Activated CD4-positive, alpha-beta T cell treated with anti-CD3 and anti-CD28 coated beads, Interleukin-2, amount 50 U/mL, for 16 hours (primary cell): ENCODE data around the gene SETD2.
A peak's percentile ranks its signal among the peaks of the same experiment; 100 is the strongest.
"Not testable (repeated sequence)": the region's sequence is repeated elsewhere in the genome, so short reads cannot be mapped to it uniquely, and the experiment has no call there.

Source experiments
- DNase-seq: peaks from one replicate; pipeline ENCODE4 v3.0.0-alpha.2; 2020

The SETD2 gene, protein sequence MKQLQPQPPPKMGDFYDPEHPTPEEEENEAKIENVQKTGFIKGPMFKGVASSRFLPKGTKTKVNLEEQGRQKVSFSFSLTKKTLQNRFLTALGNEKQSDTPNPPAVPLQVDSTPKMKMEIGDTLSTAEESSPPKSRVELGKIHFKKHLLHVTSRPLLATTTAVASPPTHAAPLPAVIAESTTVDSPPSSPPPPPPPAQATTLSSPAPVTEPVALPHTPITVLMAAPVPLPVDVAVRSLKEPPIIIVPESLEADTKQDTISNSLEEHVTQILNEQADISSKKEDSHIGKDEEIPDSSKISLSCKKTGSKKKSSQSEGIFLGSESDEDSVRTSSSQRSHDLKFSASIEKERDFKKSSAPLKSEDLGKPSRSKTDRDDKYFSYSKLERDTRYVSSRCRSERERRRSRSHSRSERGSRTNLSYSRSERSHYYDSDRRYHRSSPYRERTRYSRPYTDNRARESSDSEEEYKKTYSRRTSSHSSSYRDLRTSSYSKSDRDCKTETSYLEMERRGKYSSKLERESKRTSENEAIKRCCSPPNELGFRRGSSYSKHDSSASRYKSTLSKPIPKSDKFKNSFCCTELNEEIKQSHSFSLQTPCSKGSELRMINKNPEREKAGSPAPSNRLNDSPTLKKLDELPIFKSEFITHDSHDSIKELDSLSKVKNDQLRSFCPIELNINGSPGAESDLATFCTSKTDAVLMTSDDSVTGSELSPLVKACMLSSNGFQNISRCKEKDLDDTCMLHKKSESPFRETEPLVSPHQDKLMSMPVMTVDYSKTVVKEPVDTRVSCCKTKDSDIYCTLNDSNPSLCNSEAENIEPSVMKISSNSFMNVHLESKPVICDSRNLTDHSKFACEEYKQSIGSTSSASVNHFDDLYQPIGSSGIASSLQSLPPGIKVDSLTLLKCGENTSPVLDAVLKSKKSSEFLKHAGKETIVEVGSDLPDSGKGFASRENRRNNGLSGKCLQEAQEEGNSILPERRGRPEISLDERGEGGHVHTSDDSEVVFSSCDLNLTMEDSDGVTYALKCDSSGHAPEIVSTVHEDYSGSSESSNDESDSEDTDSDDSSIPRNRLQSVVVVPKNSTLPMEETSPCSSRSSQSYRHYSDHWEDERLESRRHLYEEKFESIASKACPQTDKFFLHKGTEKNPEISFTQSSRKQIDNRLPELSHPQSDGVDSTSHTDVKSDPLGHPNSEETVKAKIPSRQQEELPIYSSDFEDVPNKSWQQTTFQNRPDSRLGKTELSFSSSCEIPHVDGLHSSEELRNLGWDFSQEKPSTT (N-terminal part only)

DNA sequence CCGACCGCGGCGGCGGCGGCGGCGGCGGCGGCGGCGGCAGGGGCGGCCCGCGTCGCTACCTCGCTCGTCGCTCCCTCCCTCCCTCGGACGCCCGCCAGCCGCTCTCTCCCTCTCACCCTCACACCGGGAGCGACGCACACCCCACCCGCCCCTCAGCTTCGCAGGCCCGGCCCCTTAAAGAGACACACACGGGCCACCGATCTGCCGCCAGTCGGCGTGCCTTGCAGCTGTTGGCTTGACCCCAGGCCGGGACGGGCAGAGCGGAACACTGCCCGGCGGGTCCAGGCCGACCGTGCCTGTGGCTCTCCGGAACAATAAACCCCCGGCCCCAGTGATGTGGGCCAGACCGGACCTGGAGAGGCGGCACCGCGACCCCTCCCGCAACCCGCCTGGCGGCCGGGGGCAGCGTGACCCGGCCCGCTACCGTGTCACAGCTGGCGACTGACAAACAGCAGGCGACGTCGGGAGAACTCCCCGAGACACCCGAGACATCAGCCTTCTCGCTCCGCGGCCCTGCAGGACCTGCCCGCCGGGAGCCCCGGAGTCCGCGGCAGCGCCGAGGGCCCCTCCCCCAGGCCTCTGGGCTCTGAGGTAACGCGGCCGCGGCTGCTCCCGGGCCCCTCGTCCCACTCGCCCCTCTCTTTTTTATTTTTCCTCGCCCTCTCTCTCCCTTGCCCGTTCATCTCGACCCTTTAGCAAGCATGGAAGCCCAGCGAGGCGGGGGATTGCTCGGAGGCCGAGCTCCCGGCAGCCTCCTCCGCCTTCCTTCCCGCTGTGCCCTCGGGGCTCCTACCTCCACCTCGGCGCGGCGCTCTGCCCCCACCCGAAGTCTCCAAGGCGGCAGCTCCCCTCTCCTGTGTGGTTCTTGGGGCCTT lies at the start of gene SETD2:
Gene SETD2 (minus strand): TSS at position 107 of the 875 bp plus-strand sequence. CDS start 189 bp downstream, outside the sequence.
- peak; percentile 93 for DNase-seq

DNA sequence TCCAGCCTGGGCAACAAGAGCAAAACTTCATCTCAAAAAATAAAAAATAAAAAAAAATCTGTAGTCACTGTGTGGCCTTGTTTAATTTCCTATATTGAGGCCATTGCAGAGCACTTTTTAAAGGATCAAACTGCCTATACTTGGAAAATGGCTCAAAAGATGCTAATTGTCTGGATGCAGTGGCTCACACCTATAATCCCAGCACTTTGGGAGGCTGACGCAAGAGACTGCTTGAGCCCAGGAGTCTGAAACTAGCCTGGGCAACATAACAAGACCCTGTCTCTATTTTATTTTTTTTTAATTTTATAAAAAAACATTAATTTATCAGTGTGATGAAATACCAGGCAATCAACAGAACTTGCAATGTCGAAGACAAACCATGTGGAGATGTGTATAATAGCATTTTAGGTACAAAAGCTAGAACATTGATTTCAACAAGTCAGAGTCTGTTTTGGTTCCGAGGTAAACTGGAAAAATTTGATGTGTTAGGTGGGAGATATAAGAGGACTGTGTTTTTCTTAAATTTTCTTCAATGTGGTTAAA lies 47.0 kb upstream of the SETD2 start:
- no peak for DNase-seq

DNA sequence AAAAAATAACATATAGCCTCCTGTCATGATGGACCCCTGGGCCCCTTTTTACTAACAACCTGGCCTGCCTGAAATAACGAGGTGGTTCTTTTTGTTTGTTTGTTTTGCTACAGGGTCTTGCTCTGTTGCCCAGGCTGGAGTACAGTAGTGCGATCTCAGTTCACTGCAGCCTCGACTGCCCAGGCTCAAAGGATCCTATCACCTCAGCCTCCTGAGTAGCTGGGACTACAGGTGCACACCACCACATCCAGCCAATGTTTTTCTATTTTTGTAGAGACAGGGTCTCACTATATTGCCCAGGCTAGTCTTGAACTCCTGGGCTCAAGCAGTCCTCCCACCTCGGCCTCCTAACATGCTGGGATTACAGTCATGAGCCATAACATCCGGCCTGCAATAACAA lies 42.1 kb upstream of the SETD2 start:
- not testable (repeated sequence) for DNase-seq

DNA sequence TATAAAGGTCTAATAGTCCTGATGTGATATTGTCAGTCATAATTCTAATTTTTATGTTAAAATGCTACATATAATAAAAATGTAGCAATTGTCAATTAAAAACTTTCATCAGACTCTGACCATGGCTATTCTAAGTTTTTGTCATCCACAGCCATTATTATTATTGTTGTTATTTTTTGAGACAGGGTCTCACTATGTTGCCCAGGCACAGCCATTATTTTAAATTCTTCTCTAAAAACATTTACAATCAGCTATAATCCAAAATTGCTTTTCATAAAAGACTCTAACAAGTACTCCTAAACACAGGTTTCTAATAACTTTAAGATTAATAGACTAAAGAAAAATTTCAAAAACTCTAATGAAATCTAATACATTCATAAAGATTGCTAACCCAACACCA lies 41.0 kb upstream of the SETD2 start:
- no peak for DNase-seq

DNA sequence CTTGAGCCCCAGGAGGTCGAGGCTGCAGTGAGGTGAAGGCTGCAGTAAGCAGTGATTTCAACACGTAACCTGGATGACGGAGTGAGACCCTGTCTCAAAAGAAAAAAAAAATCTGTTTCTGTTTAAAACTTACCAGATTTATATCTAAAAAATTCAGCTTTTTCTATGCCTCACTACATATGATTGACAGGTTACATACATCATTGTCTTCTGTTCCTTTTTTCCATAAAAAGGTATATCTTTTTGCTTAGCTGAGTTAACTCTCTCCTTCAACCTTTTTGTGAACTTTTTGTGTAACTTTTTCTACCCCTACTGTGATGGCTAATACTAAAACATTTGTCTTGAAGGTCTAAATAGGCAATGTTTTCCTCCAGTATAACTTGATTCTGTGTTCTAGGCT lies 38.6 kb upstream of the SETD2 start:
- DNase-seq: no peak

DNA sequence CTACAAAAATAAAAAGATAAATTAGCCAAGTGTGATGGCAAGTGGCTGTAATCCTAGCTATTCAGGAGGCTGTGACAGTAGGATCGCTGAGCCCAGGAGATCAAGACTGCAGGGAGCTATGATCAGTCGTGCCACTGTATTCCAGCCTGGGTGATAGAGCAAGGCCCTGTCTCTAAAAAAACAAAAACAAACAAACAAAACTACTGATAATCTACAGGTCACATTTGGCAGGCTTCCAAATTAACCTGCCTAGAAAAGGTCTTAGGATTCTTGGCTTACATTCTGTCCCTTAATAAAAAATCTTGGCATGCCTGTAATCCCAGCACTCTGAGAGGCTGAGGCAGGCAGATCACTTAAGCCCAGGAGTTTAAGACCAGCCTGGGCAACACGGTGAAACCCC lies 33.4 kb upstream of the SETD2 start:
- no peak for DNase-seq

DNA sequence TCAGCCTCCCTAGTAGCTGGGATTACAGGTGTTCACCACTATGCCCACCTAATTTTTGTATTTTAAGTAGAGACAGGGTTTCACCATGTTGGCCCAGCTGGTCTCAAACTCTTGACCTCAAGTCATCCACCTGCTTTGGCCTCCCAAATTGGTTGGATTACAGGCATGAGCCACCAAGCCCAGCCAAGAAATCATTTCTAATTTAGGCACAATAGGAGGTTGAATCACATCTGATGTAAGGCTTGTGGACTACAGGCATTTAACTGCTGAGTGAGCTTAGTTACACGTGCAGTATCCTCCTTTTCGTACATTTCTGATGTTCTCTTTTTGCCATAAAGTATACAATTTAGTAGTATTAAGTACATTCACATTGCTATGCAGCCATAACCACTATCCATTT lies 31.1 kb upstream of the SETD2 start:
- DNase-seq: no peak

DNA sequence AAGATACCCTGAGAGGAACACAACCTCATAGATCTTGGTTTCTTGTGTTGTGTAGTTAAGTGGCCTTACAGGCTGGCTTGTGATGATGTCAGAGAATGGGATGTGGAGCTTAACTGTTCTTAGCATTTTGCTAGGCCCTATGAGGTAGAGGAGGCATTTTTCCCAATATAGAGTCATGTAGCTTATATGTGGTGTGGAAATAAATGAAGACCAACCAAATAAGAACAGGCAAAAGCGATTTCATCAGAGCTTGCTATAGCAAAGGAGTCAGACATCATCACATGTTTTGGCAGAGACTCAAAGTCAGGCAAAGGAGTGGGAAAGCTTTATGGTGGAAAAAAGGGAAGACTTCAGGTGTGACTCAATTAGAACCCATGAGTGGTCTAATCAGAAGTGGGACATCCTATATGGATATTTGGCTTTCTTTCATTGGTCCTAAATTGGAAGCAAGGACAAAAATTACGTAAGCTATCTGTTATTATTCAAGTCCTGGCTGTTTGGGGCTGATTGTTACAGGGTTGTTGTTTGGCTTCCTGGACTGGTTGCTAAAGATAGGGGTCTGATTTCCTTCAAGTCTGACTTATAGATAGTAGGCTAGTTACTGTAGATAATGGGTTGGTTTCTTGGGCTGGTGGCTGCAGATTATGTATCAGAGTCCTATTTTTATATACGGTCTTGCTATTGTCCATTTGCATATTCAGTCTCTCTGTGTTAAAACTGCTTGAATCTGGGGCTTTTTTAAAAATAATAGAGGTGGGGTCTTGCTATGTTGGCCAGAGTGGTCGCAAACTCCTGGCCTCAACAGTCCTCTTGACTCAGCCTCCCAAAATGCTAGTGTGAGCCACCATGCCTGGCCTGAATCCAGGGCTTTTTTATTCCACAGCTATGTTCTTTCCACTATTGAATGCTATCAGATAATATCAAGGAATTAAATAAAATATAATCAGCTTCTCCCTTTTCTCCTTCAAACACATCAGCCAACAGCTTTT lies 30.3 kb upstream of the SETD2 start:
- DNase-seq: no peak

DNA sequence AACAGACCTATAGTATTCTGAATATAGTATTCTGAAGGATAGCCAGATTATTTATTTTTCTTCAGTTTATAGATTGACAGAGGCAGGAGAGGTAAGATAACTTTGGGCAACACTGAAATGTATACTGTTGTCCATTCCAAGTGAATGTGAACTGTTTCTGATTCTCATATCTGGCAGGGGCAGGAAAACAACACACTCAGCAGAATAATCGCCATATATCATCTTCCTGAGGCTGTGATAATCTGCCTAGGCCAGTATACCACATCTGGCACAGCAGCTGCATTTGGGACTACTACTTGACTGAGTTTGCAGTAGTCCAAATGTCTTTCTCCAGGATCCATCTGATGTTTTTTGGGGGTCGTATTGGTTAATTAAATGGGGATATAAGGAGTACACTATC lies 22.4 kb upstream of the SETD2 start:
- DNase-seq: no peak

DNA sequence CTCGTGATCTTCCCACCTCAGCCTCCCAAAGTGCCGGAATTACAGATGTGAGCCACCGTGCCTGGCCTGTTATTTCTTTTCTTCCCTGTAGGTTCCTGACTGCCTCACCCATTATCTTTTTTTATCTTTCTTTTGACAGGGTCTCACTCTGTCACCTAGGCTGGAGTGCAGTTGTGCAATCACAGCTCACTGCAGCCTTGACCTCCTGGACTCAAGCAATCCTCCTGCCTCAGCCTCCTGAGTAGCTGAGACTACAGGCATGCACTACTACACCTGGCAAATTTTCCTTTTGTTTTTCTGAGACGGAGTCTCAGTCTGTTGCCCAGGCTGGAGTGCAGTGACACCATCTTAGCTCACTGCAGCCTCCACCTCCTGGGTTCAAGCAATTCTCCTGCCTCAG lies 17.8 kb upstream of the SETD2 start:
- not testable (repeated sequence) for DNase-seq

DNA sequence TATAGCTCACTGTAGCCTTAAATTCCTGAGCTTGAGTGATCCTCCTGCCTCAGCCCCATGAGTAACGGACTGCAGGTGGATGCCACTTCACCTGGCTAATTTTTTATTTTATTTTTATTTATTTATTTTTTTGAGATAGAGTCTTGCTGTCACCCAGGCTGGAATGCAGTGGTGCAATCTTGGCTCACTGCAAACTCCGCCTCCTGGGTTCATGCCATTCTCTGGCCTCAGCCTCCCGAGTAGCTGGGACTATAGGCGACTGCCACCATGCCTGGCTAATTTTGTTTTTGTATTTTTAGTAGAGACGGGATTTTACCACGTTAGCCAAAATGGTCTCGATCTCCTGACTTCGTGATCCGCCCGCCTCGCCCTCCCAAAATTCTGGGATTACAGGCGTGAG lies 16.1 kb upstream of the SETD2 start:
- DNase-seq: not testable (repeated sequence)

DNA sequence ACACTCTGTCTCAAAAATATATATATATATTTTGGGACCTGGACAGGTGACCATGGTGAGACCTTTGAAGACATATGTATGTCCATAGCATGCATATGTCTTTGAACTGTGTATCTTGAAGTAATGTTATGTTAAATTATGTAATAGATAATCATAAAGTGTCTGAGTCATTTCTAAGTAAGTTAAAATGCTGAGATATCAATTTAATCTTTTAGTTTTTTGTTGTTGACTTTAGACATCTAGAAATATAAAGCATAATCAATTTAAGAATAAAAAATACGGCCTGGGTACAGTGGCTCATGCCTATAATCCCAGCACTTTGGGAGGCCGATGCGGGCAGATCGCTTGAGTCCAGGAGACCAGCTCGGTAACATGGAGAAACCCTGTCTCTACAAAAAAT lies 12.7 kb upstream of the SETD2 start:
- DNase-seq: no peak

DNA sequence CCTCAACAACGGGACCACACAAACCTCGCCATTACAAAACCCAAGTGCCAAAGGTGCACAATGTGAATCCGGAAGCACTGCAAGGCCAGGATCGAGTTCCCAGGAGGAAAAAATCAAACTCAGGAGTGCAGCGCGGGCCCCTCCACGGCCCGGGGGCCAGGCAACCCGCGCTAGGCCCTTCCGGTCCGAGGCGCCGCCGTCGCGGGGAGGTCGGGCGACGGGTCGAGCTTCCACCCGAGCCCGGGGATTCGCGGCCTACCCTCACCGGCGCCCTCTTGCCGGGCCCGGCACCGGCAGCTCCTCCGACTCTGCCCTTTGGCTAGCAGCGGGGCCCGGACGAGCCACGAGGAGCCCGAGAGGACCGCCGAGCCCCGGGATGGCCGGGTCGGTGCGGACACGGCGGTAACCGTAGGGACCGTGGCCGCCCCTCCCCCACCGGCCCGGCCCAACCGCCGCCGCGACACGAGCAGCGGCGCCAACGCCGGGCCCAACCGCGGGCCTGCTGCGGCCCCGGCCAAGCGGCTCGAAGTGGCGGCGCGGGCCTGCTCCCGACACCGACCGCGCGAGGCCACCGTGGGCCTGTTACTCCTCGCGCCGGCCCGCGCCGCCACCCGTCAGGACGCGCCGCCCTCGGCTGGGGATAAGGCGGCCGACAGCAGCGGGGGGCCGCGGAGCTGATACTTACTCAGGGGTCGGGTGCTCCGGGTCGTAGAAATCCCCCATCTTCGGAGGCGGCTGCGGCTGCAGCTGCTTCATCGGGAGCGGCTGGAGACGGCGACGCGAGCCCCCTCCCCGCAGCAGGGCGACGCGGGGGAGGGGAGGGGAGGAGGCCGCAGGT lies 525 bp downstream of the SETD2 start:
- DNase-seq: peak; percentile 63

DNA sequence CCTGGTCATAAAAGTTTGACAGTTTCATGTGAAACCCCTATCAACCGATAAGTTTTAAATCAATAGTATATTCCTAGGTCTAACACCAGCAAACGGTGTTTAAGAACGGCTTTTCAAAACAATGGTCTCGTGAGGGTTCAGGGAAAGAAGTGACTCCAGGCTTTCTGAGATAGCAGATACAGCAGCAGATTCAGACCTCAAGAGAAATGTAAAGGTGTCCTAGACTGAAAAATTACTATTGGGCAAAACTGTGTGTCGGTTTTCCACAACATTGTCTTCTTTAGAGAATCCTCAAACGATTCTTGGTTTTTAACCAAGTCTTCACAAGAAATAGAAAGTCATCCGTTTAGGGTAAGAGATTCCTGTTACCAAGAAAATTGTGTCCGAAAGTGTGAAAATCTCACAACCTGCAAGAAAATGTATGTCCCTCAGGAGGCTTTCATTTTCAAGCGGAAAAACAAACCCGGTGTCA lies 1.2 kb downstream of the SETD2 start:
- no peak for DNase-seq

DNA sequence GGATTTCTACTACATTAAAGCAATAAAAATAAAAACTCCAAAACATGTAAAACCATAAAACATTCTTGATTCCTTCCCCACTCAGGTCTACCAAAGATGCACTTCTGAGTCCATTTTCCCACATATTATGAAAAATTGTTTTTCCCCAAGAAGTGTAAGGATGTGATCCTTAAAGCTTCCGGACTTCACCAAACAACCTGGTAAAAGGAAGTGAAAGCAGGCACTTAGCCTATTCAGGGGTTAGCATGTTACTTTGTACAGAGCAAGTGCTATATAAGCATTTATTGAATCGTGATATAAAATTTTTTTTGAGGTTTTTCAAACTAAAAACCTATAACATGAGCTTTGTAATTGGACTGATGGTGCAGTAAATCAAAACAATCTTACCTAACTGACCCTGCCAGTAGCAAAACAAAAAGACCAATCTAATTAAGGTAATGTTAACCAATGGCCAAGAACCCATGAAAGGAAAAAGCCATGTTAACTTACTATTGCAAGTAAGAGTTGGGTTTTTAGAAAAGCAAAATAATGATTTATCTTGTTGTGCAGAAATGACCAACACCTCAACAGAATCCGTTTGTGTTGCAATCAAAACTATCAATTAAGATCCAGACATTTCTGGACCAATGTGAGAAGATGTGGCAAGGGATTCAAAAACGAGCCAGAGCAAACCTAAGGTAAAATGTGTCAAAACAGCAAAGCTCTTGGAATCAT lies 1.8 kb downstream of the SETD2 start:
- DNase-seq: no peak

DNA sequence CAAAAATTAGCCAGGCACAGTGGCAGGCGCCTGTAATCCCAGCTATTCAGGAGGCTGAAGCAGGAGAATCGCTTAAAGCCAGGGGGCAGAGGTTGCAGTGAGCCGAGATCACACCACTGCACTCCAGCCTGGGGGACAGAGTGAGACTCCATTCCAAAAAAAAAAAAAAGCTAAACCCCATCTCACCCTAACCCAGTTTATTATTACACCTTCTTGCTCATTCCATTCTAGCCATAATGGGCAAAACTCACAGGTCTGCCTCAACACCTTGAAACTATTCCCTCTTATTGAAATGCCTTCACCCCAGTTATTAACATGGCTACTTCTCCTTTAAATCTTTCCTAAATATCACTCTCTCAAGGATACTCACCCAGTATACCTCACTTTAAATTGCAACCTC lies 4.1 kb downstream of the SETD2 start:
- no peak for DNase-seq

DNA sequence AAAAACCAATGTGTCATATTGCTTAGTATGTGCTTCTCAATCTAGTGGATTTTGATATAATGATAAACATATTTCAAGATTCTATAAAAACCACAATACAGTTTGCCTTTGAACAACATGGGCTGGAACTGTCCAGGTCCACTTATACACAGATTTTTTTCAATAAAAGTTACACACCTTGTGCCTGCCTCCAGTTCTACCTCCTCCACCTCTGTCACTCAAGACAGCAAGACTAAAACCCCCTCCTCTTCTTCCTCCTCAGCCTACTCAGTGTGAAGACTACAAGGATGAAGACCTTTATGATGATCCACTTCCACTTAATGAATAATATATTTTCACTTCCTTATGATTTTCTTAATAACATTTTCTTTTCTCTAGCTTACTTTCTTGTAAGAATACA lies 5.7 kb downstream of the SETD2 start:
- DNase-seq: no peak

DNA sequence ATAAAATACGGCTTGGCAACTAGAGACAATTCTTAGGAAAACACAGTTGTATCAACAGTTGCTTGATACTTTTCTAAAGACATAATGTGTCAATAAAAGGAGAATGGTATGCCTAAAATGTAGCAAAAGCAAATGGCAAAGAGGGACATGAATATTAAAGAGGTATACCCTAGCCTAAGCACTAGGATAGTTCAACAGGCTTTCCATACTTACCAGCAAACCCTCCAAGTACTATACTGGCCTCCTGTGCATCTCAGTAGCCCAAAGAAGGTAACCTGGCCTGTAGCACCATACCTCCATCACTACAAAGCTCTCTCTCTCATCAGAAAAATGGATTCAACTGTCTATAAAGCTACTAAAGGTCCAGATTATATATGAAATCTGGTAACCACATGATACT lies 7.5 kb downstream of the SETD2 start:
- no peak for DNase-seq

DNA sequence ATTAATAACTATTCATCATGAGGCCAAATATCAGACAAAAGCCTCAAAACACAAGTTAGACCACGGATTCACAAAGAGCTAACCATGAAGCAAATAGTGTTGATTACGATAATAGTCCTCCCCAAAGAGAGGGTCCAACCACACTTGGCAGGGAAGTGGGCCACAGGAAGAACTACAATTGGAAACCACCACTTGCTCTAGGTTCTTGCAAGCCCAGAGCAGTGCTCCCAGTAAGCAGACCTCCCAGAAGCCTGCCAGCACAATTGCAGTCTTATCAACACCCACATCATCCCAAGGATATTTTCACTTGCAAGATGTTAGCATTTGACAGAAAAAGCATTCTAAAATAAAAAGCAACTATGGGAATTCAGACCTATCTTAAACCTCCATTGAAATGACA lies 11.3 kb downstream of the SETD2 start:
- no peak for DNase-seq
